GM12875 (cell line): Measurements from ENCODE around the gene RPIA.

ENCODE experiments used
- H3K4me3 ChIP-seq: one replicate; pipeline ENCODE4 v1.5.1; 2011; ENCODE audit warnings: low read depth, low read length, control low read depth
- CTCF ChIP-seq: IDR thresholded peaks from 2 replicates; pipeline ENCODE4 v1.5.1; 2011; ENCODE audit warnings: low read depth, mild to moderate bottlenecking, control low read depth, inconsistent platforms, low read length, moderate library complexity, borderline replicate concordance; ENCODE audit not compliant: insufficient read depth

RPIA gene

GRCh38 chr2:88684519-88684918, 7.0 kb upstream of the RPIA start:
- no peak for TF ChIP-seq CTCF
- H3K4me3 ChIP-seq, result no peak overlapping the region

GRCh38 chr2:88686320-88686719, 5.2 kb upstream of the RPIA start:
- H3K4me3 ChIP-seq, result no peak overlapping the region
- TF ChIP-seq CTCF, result no peak

GRCh38 chr2:88687384-88687783, 4.1 kb upstream of the RPIA start:
- no peak for TF ChIP-seq CTCF
- H3K4me3 ChIP-seq, result no peak overlapping the region

- TF ChIP-seq CTCF, result peak; percentile 47
- H3K4me3 ChIP-seq, result peak overlapping the region; percentile 56
These were observed 708 bp upstream of the RPIA start for GRCh38 chr2:88690591-88691338.

GRCh38 chr2:88692187-88692586, 714 bp downstream of the RPIA start:
- no peak for TF ChIP-seq CTCF
- peak overlapping the region; percentile 82 for H3K4me3 ChIP-seq

GRCh38 chr2:88693911-88694414, 2.5 kb downstream of the RPIA start:
- H3K4me3 ChIP-seq, result no peak overlapping the region
- TF ChIP-seq CTCF, result no peak

GRCh38 chr2:88696611-88697010, 5.1 kb downstream of the RPIA start:
- H3K4me3 ChIP-seq, result no peak overlapping the region
- no peak for TF ChIP-seq CTCF
